GM12864 (cell line): ENCODE data around the gene CHRNA10.

ENCODE experiments used
- DNase-seq: peaks from one replicate; pipeline ENCODE4 v3.0.0-alpha.2; 2011; ENCODE audit warnings: low read depth
- H3K4me3 ChIP-seq: 2 replicates; pipeline ENCODE4 v1.5.1; 2011; ENCODE audit warnings: mild to moderate bottlenecking, low read depth, low read length, control low read depth
- CTCF ChIP-seq: IDR thresholded peaks from 2 replicates; pipeline ENCODE4 v1.5.1; 2011; ENCODE audit warnings: low read depth, mild to moderate bottlenecking, moderate library complexity, low read length, control low read depth, inconsistent platforms; ENCODE audit errors: missing control alignments

Gene CHRNA10

GRCh38 chr11:3641701-3642070 is 29.5 kb downstream of the CHRNA10 start, which contains the start of gene ART5:
TSS of gene ART5 (minus strand) at chr11:3641992. CDS start at chr11:3641862, 130 bp downstream.
- TF ChIP-seq CTCF = no peak
- no peak for DNase-seq
- H3K4me3 ChIP-seq = no peak within 1 kb of the TSS

GRCh38 chr11:3641191-3641590 is 30.0 kb downstream of the CHRNA10 start:
- no peak overlapping the region for H3K4me3 ChIP-seq

GRCh38 chr11:3639841-3640240 is 31.3 kb downstream of the CHRNA10 start:
- H3K4me3 ChIP-seq = no peak overlapping the region
- no peak for TF ChIP-seq CTCF
- no peak for DNase-seq

More at GRCh38 chr11:3641191-3641590, 30.0 kb downstream of the CHRNA10 start:
- no peak for DNase-seq
- no peak for TF ChIP-seq CTCF

- no peak for DNase-seq
- H3K4me3 ChIP-seq = no peak overlapping the region
- TF ChIP-seq CTCF = no peak
These were observed 32.7 kb downstream of the CHRNA10 start for GRCh38 chr11:3638513-3638912.

- H3K4me3 ChIP-seq = no peak overlapping the region
- DNase-seq = no peak
These were observed 34.0 kb downstream of the CHRNA10 start for GRCh38 chr11:3637201-3637600.

GRCh38 chr11:3635641-3636375 is 35.4 kb downstream of the CHRNA10 start:
- DNase-seq = no peak
- no peak for TF ChIP-seq CTCF
- H3K4me3 ChIP-seq = no peak overlapping the region

More at GRCh38 chr11:3637201-3637600, 34.0 kb downstream of the CHRNA10 start:
- TF ChIP-seq CTCF = no peak
